HG03439 (cell line): ENCODE results near the gene SPTBN1.

ENCODE experiments used
- ATAC-seq: cut with Tn5 transposase; IDR thresholded peaks from one replicate; pipeline ENCODE4 v1.9.1; 2021; ENCODE audit warnings: mild to moderate bottlenecking, moderate library complexity; ENCODE audit not compliant: unreplicated experiment

Gene SPTBN1

DNA sequence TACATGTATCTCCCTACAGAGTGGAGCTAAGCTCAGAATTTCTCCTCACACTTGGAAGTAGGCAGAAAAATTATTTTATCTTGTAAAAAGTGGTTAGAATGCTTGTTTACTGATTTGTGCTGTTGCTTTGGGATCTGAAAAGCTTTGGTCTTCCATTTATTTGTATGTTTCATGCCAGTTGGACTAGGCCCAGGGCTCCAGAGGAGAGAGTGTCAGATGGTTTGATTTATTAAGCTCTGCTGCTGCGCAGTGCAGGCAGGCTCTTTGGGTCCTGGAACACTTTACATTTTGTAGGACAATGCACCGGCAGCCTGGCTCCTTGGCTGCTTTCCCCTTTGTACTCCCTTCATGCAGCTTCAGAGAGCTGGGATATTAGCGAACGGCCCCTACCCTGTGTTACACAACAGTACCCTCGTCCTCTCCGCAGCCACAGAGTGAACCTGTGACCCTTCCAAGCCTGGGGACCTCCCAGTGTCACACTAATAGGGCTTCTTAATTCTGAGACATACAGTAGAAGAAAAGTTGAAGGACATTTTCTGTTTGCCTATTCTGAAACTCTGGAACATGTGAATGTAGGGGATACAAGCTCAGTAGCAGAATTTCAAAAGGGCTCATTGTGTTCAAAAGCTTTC, 210.6 kb downstream of the SPTBN1 start:
- no peak for ATAC-seq

DNA sequence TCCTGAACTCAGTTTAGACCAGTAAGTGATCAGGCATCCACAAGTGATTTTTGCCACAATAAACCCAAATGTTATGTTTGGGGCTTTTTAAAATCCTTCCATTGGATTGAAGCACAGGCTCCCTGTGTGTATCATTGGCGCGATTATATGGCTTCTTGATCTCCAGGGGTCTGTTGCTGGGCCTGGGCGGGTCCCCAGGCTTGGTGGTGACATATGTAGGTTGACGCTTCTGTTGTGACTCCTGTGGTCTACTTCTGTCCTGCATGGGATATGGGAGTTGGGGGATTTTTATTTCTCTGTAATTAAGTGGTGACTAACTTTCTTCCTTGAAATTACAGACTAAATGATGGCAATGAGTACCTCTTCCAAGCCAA, 211.1 kb downstream of the SPTBN1 start:
- no peak for ATAC-seq

GRCh38 chr2:54667726-54668650, 211.9 kb downstream of the SPTBN1 start:
- no peak for ATAC-seq

DNA sequence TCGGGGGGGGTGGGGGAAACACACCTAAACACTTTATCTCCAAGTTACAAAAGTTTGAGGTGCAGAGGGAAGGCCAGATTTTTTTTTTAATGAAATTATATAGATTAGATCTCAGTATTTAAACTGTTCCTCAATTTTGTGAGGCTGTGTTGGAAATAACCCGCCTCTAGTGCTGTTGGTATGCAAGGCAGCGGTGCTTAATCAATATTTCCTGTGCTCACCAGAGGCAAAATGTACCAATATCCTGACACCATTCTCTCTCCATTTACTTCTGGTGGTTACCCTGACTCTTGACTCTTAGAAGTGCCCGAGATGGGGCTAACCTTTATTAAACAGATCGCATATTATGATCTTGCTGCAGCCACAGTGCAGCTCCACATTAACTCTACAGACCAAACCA, 212.6 kb downstream of the SPTBN1 start:
- no peak for ATAC-seq

- no peak for ATAC-seq
Observed at GRCh38 chr2:54669677-54670484, 213.8 kb downstream of the SPTBN1 start.

- ATAC-seq: no peak
Observed at GRCh38 chr2:54670485-54671009, 214.4 kb downstream of the SPTBN1 start.

GRCh38 chr2:54671010-54671409, 214.9 kb downstream of the SPTBN1 start:
- ATAC-seq: no peak

DNA sequence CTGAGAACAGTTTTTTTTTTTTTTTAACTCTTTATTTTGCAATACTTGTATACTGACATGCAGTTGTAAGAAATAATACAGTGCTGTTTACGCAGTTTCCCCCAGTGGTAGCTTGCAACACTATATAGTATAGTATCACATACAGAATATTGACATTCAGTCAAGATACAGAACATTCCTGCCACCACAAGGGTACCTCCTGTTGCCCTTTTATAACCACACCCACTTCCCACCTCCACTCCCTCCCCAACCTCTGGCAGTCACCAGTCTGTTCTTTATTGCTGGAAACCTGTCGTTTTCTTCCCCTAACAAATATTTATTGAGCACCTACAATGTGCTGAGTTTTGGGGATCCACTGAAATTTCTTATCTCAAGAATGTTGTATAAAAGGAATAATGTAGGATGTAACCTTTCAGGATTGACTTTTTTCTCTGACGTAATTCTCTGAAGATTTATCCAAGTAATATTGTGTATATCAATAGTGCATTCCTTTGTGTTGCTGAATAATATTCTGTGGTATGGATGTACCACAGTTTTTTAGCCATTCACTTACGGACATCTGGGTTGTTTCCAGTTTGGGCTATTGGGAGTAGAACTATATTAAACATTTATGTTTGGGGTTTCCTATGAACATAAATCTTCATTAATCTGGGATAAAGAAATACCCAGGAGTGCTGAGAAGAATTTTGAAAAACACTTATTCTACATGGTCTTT, 215.9 kb downstream of the SPTBN1 start:
- no peak for ATAC-seq

GRCh38 chr2:54672590-54673456, 216.7 kb downstream of the SPTBN1 start:
- no peak for ATAC-seq

GRCh38 chr2:54673501-54673998, 217.4 kb downstream of the SPTBN1 start:
- no peak for ATAC-seq

- no peak for ATAC-seq
Observed at GRCh38 chr2:54675281-54675680, 219.2 kb downstream of the SPTBN1 start.

DNA sequence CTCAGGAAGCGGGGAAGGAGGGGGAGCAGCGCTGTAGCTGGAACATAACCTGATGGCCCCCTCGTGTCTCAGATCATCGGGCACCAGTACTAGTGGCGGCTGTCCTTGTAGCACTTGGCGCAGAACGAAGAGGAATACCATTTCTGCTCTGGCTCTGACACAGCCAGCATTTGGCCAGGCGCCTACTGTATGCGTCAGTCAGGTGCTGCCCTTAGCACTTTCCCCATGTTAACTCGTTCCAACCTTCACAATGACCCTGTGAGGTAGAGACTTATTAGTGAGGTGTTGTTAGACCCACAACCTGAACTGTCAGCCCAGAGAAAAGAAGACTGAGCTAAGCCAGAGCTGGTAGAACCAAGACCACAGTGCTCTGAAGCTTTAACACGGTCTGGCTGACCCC, 219.6 kb downstream of the SPTBN1 start:
- ATAC-seq: no peak

DNA sequence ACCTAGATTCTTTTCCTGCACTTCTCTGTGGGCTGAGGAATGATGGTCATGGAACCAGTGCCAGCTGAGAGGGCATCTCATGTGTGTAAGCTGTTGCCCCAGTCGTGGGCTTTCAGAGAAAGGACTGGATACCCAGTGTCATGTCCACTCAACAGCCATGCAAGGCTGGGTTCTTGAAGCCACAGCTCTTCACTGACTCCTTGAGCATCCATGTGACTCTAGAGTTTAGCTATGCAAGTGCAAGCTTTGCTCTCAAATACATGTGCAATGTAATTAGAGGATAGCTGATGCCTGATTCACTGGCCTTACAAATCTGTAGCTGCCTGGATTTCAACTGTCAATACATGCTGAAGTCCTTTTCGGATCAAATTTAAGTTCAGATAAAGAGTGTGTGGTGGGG, 220.5 kb downstream of the SPTBN1 start:
- no peak for ATAC-seq

GRCh38 chr2:54677476-54678265, 221.5 kb downstream of the SPTBN1 start:
- no peak for ATAC-seq

- ATAC-seq: no peak
Observed at GRCh38 chr2:54678719-54679118, 222.6 kb downstream of the SPTBN1 start.

DNA sequence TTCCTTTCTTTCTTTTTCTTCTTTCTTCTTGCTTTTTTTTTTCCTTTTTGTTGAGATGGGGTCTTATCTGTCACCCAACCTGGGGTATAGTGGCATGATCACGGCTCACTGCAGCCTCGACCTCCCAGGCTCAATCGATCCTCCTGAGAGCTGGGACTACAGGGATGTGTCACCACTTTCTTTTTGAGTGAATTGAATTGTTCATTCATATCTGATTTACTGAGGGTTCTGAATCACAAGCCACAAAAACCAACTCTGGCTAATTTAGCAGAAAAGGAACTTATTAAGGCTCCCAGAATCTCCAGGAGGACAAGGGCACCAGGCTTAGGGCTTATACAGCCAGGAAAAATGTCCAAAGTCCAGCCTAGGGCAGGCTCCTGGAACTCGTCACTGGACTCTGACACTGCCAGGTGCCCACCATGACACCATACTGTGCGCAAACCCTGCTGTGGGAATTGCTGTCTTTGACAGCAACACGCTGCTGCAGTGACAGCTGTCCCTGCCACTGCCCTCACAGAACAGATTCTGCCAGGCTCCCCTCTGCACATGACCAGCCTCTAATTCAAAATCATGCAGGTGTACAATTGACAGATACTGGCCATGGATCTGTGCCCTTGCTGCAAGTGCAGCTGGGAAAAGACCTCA, 224.4 kb downstream of the SPTBN1 start:
- ATAC-seq: peak; percentile 61

DNA sequence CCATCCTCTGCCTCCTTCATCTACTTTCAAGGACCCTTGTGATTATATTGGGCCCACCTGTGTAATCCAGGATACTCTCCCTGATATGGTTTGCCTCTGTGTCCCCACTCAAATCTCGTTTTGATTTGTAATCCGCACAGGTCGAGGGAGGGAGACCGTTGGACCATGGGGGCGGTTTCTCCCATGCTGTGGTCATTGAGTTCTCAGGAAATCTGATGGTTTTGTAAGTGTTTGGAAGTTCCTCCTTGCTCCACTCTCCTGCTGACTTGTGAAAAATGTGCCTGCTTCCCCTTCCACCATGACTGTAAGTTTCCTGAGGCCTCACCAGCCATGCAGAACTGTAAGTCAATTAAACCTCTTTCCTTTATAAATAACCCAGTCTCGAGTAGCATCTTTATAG, 225.3 kb downstream of the SPTBN1 start:
- no peak for ATAC-seq

- ATAC-seq: no peak
Observed at GRCh38 chr2:54683596-54683995, 227.5 kb downstream of the SPTBN1 start.
